HG03159 (cell line): ENCODE data around the gene SMIM32.

Experiments used
- ATAC-seq: cut with Tn5 transposase; IDR thresholded peaks from one replicate; pipeline ENCODE4 v1.9.1; 2021; ENCODE audit warnings: mild to moderate bottlenecking, moderate library complexity; ENCODE audit not compliant: unreplicated experiment

SMIM32 gene

GRCh38 chr5:136208916-136209315, 16.0 kb upstream of the SMIM32 start:
- no peak for ATAC-seq

- ATAC-seq, result no peak
Observed at GRCh38 chr5:136207631-136208030, 14.7 kb upstream of the SMIM32 start.

GRCh38 chr5:136206361-136206760, 13.4 kb upstream of the SMIM32 start:
- ATAC-seq, result no peak

- ATAC-seq, result no peak
Observed at GRCh38 chr5:136205941-136206340, 13.0 kb upstream of the SMIM32 start.

- ATAC-seq, result no peak
Observed at GRCh38 chr5:136205061-136205702, 12.2 kb upstream of the SMIM32 start.

- no peak for ATAC-seq
Observed at GRCh38 chr5:136203303-136203922, 10.5 kb upstream of the SMIM32 start.

- no peak for ATAC-seq
Observed at GRCh38 chr5:136202469-136203205, 9.7 kb upstream of the SMIM32 start.

- ATAC-seq, result no peak
Observed at GRCh38 chr5:136201870-136202269, 8.9 kb upstream of the SMIM32 start.

- ATAC-seq, result no peak
Observed at GRCh38 chr5:136200761-136201160, 7.8 kb upstream of the SMIM32 start.

GRCh38 chr5:136200130-136200529, 7.2 kb upstream of the SMIM32 start:
- no peak for ATAC-seq

- no peak for ATAC-seq
Observed at GRCh38 chr5:136199408-136199807, 6.4 kb upstream of the SMIM32 start.

GRCh38 chr5:136198453-136198852, 5.5 kb upstream of the SMIM32 start:
- ATAC-seq, result no peak

- ATAC-seq, result no peak
Observed at GRCh38 chr5:136197462-136198142, 4.6 kb upstream of the SMIM32 start.

- ATAC-seq, result no peak
Observed at GRCh38 chr5:136195971-136196820, 3.2 kb upstream of the SMIM32 start.

- ATAC-seq, result no peak
Observed at GRCh38 chr5:136194576-136194975, 1.6 kb upstream of the SMIM32 start.

- no peak for ATAC-seq
Observed at GRCh38 chr5:136193322-136193935, 467 bp upstream of the SMIM32 start.

- no peak for ATAC-seq
Observed at GRCh38 chr5:136192015-136192525, 892 bp downstream of the SMIM32 start.

- ATAC-seq, result no peak
Observed at GRCh38 chr5:136191304-136192014, 1.5 kb downstream of the SMIM32 start.

GRCh38 chr5:136190904-136191303, 2.1 kb downstream of the SMIM32 start:
- ATAC-seq, result no peak
